HEK293T (cell line): ENCODE data around the gene IL18BP.

Experiments used
- CTBP1 ChIP-seq: fragments of 450-650 bp; IDR thresholded peaks from 2 replicates; pipeline ENCODE4 v1.6.1; 2016; ENCODE audit warnings: borderline replicate concordance
- FOXA1 ChIP-seq: fragments of 450-650 bp; IDR thresholded peaks from 2 replicates; pipeline ENCODE4 v1.6.1; 2016; ENCODE audit warnings: mild to moderate bottlenecking
- L3MBTL2 ChIP-seq: fragments of 450-650 bp; conservative IDR thresholded peaks from 2 replicates; pipeline ENCODE4 v1.6.1; 2016; ENCODE audit warnings: mild to moderate bottlenecking
- PKNOX1 ChIP-seq: fragments of 450-650 bp; IDR thresholded peaks from 2 replicates; pipeline ENCODE4 v1.6.1; 2016
- SUZ12 ChIP-seq: fragments of 450-650 bp; IDR thresholded peaks from 2 replicates; pipeline ENCODE4 v1.6.1; 2016; ENCODE audit warnings: mild to moderate bottlenecking

GRCh38 chr11:71977743-71978418 lies 20.8 kb upstream of the IL18BP start:
- TF ChIP-seq CTBP1 (no peak), FOXA1 (no peak), PKNOX1 (no peak), SUZ12 (no peak), L3MBTL2 (no peak)
